HG03354 (cell line): ENCODE measurements around the gene SNAPIN.
"Not testable (repeated sequence)": the region's sequence is repeated elsewhere in the genome, so short reads cannot be mapped to it uniquely, and the experiment has no call there.

Experiments used
- ATAC-seq: cut with Tn5 transposase; IDR thresholded peaks from one replicate; pipeline ENCODE4 v1.9.1; 2021; ENCODE audit warnings: mild to moderate bottlenecking; ENCODE audit not compliant: unreplicated experiment, poor library complexity, severe bottlenecking

The SNAPIN gene

DNA sequence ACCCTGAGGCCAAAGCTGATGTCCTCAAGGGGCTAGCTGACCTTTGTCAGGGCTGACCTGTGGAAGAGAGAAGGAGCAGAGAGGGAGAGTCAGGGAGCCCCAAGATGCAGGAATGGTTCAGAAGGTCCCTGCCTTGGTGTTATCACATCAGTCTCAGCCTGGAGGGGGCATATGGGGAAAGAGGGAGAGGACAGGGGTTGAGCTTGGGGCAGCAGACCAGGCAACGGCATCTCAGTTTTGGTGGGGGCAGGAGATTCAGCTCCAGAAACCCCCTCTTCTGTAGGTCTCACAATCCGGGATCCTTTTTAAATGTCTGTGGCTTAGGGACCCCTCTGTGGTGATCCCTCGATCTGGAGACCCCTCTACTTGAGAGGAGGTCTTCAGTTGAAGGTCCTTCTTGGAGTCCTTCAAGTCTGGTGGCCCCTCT is 32.0 kb upstream of the SNAPIN start:
- ATAC-seq, result no peak

DNA sequence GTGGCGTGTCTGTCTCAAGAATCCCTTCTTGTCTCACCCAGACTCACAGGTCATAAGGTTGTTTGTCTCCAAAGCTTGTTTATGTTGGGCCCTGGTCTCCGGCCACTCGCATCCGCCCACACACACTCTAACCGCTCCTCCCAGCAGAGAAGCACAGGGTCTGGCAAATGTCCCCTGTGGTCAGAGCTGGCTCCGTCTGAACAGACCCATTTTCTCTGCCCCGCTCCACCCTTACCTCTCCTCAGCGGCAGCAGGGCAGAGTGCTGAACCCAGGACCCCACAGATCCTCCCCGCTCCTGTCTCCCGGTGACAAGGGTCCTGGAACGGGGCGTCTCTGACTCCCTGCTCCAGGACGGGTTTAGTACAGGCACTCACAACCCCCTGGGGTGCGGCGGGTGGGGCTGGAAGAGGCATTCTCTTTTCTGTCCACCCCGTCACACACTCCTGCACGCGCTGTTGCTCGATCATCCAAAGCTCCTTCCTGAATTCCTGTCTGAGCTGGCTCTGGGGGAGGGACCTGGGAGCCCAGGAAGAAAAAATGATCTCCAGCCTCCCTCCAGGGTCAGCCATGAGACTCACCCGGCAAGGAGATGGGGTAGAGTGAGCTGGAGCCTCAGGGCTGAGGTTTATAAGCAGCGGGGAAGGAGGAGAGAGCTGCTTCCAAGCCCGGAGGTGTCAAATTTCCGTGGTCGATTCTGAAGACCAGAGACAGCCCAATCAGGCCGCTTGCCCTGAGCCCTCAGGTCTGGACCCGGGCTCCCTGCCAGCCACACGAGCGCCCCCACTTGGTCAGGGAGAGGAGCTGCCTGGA is 31.4 kb upstream of the SNAPIN start, which contains the start of gene S100A13:
Gene S100A13 (minus strand): TSS at position 602 of the 811 bp plus-strand sequence. CDS start 1,033 bp downstream, outside the sequence.
- ATAC-seq, result no peak

DNA sequence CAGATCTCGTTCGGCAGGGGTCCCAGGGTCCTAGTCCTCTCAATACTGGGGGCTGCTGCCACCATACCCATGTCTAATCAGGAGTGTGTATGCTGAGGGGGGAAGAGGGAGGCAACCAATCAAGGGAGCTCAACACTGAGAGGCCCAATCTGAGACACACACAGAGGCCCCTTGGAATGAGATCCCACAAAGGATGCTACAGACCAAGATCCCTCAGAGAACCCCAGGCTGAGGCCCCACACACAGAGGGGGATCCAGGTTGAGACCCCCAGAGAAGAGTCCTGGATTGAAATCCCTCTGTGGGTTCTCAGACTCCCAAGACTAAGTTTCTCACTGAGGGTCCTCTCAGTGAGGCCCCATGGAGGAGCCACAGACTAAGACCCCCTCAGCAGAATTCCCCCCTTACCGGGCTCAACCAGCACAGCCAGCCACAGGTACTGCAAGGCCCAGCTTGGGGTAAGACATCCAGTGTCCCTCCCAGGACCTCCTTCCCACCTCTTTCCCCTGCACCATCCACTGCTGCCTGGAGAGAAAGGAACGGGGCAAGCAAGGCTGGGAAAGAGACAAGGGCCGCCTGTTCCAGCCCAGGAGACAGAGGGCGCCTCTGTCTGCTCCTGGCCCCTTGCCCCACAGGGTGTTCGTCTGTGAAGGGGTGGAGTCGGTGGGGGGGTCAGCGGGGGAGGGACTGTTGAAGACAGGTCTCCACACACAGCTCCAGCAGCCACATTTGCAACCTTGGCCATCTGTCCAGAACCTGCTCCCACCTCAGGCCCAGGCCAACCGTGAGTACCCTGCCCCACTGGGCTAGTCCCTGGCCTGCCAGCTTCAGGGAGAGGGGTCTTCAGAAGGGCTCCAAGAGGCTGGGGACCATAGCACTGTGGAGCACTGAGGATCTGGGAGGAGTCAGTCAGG is 30.5 kb upstream of the SNAPIN start, which contains the start of gene S100A1:
Gene S100A1 (plus strand): TSS at position 720 of the 912 bp plus-strand sequence. CDS start 2,088 bp downstream, outside the sequence.
- no peak for ATAC-seq

- no peak for ATAC-seq
Observed at GRCh38 chr1:153628638-153629342, 29.7 kb upstream of the SNAPIN start.

DNA sequence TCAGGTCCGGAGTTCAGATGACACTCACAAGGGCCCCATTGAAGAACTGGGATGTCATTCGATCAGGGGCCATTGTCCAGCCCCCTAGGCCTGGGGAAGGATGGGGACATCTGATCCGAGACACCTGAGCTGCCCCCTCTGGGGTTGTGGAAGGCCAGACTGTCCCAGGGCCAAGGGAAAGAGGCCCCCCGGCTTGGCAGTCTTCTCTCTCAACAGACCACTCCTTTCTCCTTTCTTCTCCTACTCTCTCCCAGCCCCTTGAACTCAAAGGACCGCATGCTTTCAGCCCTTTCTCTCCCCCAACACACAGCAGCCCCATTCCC is 29.2 kb upstream of the SNAPIN start:
- no peak for ATAC-seq

DNA sequence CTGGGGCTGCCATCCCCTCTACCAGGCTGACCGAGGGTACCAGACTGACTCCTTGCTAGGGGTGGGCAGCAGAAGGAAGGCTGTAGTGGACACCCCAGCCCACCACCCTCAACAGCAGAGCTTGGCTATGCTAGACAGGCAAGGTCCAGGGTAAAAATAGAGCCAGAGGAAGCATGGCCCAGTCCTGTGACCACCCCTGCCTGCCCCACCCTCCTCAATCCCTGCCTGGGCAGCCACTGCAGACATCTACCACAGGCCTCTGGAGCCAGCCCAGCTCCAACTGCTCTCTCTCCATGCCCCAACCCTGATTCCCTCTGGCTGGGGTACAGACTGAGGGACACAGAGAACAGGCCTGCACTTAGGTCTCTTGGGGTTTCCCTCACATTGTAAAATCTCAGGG is 28.5 kb upstream of the SNAPIN start:
- no peak for ATAC-seq

- ATAC-seq, result no peak
Observed at GRCh38 chr1:153630384-153630783, 28.1 kb upstream of the SNAPIN start.

DNA sequence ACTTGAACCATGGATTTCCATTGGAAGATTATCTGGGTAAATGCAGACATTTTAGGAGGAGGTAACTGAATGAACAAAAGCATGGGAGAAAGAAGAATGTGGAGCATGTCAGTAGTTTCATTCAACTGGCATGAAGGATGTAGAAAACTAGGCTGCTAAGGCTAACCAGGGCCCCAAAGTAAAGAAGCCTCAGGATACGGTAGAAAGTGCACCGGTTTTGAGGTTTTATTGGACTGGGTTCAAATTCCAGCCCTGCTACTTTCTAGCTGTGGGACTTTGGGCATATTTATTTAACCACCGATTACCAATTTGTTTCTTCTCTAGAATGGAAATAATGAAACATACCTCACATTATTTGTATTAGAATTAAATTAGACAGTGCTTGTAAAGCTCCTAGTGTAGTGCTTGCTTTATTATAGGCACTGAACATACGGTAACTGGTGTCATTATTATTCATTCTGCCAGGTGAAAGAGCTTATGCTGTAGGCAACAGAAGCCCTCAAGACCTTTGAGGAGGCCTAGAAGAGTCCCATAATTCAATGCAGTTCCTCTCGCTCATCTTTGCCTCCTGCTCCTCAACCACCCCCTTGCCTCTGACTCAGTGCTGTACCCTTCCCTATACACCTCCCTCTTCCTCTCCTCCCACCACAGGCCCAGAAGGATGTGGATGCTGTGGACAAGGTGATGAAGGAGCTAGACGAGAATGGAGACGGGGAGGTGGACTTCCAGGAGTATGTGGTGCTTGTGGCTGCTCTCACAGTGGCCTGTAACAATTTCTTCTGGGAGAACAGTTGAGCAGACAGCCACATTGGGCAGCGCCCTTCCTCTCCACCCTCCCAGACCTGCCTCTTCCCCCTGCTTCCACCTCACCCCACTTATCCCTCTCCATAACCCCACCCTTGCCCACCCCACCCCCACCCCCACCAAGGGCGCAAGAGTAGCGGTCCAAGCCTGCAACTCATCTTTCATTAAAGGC is 27.2 kb upstream of the SNAPIN start:
- ATAC-seq, result no peak

GRCh38 chr1:153633161-153633753 is 25.2 kb upstream of the SNAPIN start:
- peak; percentile 1 for ATAC-seq

GRCh38 chr1:153633754-153634665 is 24.5 kb upstream of the SNAPIN start, which contains the start of gene CHTOP:
TSS of gene CHTOP (plus strand) at chr1:153634066. CDS start at chr1:153636589, 2,523 bp downstream.
- ATAC-seq, result peak; percentile 91

GRCh38 chr1:153635872-153636271 is 22.6 kb upstream of the SNAPIN start:
- no peak for ATAC-seq

DNA sequence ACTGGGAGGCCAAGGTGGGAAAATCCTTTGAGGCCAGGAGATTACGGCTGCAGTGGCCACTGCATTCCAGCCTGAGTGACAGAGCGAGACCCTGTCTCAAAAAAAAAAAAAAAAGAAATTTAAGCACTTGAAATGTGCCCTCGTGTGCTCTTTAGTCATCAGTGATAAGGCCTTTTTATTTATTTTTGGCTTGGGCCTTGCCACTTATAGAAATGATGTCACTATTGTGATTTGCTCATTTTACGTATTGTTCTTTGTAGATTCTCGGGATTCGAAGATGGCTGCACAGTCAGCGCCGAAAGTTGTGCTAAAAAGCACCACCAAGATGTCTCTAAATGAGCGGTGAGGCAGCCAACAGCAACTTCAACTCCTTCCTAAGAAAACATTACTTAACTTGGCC is 22.2 kb upstream of the SNAPIN start:
- no peak for ATAC-seq

- ATAC-seq, result no peak
Observed at GRCh38 chr1:153638261-153638660, 20.2 kb upstream of the SNAPIN start.

GRCh38 chr1:153639280-153639679 is 19.2 kb upstream of the SNAPIN start:
- no peak for ATAC-seq

GRCh38 chr1:153640213-153640612 is 18.3 kb upstream of the SNAPIN start:
- not testable (repeated sequence) for ATAC-seq

- no peak for ATAC-seq
Observed at GRCh38 chr1:153640861-153641260, 17.6 kb upstream of the SNAPIN start.

GRCh38 chr1:153642161-153642560 is 16.3 kb upstream of the SNAPIN start:
- no peak for ATAC-seq
